ENCODE data around the gene FIGLA. TPM values are rescaled to one million over a fixed set of nuclear protein-coding genes. Genes with fewer than 3 reads are reported as not detected.
"Not testable (repeated sequence)": the region's sequence is repeated elsewhere in the genome, so short reads cannot be mapped to it uniquely, and the experiment has no call there.

Gene FIGLA
- total RNA-seq, 1 donor, result not detected

DNA sequence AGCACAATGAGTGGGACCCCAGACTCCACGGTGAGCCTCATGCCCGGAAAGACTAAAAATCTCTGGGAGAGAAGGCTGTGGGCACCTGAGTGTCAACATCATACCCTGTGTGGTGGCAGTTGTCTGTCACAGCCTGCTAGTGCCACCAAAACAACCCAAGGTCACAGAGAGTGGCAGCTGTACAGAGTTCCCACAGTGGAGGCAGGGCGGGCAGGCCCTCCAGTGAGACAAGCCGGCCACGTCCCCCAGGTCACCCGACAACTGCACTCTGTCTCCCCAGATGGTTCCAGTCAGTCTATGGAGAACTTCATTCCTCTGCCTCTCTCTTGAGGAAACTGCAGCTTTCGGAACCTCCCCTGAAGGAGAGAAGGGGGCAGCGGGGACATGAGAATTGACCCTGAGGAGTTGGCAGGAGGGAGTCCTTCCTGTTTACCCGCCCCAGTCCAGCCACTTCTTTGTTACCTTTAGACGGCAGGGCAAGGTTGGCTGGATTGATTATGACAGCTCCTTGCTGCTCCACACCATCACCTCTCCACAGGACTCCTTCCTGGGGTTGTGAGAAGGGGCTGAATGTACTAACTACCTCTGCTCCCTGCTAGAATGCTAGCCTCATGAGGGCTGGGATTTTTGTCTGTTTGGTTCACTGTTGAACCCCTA, 11.3 kb upstream of the FIGLA start:
- no peak overlapping the region for H2AFZ ChIP-seq (ENCODE audit: low read length)
- no peaks in the 10 kb centered on the region for H3K79me2 ChIP-seq (ENCODE audit: insufficient read depth, low read length)
- no peak overlapping the region for H3K27ac ChIP-seq (ENCODE audit: low read depth, low read length)
- TF ChIP-seq, protein P1, sequence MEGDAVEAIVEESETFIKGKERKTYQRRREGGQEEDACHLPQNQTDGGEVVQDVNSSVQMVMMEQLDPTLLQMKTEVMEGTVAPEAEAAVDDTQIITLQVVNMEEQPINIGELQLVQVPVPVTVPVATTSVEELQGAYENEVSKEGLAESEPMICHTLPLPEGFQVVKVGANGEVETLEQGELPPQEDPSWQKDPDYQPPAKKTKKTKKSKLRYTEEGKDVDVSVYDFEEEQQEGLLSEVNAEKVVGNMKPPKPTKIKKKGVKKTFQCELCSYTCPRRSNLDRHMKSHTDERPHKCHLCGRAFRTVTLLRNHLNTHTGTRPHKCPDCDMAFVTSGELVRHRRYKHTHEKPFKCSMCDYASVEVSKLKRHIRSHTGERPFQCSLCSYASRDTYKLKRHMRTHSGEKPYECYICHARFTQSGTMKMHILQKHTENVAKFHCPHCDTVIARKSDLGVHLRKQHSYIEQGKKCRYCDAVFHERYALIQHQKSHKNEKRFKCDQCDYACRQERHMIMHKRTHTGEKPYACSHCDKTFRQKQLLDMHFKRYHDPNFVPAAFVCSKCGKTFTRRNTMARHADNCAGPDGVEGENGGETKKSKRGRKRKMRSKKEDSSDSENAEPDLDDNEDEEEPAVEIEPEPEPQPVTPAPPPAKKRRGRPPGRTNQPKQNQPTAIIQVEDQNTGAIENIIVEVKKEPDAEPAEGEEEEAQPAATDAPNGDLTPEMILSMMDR (IDR thresholded peaks at IDR 0.05; ENCODE audit: extremely low read depth, low read depth, low read length), result no peak
- peaks cover 3% of the 10 kb centered on the region for H3K27me3 ChIP-seq (ENCODE audit: insufficient read depth, low read length)
- H3K36me3 ChIP-seq (ENCODE audit: insufficient read depth, low read length), result no peaks in the 10 kb centered on the region
- no peaks in the 10 kb centered on the region for H3K4me1 ChIP-seq (ENCODE audit: insufficient read depth, low read length)
- H3K4me3 ChIP-seq (ENCODE audit: insufficient read depth, low read length), result no peak overlapping the region
- H3K9me3 ChIP-seq (ENCODE audit: low read depth, low read length), result no peaks in the 10 kb centered on the region
- DNase-seq (ENCODE audit: insufficient read length, low spot score, missing footprints), result no peak
- H4K20me1 ChIP-seq (ENCODE audit: insufficient read depth, low read length), result no peaks in the 10 kb centered on the region
- H3K4me2 ChIP-seq (ENCODE audit: insufficient read depth, low read length), result no peak overlapping the region

- H3K36me3 ChIP-seq (ENCODE audit: insufficient read depth, low read length), result no peaks in the 10 kb centered on the region
These were observed 9.3 kb upstream of the FIGLA start for GRCh38 chr2:70799706-70800105.

DNA sequence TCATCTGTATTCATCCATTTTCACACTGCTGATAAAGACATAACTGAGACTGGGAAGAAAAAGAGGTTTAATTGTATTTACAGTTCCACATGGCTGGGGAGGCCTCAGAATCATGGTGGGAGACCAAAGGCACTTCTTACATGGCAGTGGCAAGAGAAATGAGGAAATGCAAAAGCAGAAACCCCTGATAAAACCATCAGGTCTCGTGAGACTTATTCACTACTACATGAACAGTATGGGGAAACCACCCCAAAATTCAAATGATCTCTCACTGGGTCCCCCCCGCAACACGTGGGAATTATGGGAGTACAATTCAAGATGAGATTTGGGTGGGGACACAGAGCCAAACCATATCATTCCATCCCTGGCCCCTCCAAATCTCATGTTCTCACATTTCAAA, 7.6 kb upstream of the FIGLA start:
- not testable (repeated sequence) for H3K36me3 ChIP-seq (ENCODE audit: insufficient read depth, low read length); H3K79me2 ChIP-seq (ENCODE audit: insufficient read depth, low read length); H3K4me3 ChIP-seq (ENCODE audit: insufficient read depth, low read length); H3K27ac ChIP-seq (ENCODE audit: low read depth, low read length); H2AFZ ChIP-seq (ENCODE audit: low read length); H3K4me1 ChIP-seq (ENCODE audit: insufficient read depth, low read length); H3K9me3 ChIP-seq (ENCODE audit: low read depth, low read length); H4K20me1 ChIP-seq (ENCODE audit: insufficient read depth, low read length); DNase-seq (ENCODE audit: insufficient read length, low spot score, missing footprints); H3K4me2 ChIP-seq (ENCODE audit: insufficient read depth, low read length)
- peaks cover 19% of the 10 kb centered on the region for H3K27me3 ChIP-seq (ENCODE audit: insufficient read depth, low read length)

More at GRCh38 chr2:70799706-70800105, 9.3 kb upstream of the FIGLA start:
- H3K27me3 ChIP-seq (ENCODE audit: insufficient read depth, low read length), result peaks cover 8% of the 10 kb centered on the region
- TF ChIP-seq, protein P1 (IDR thresholded peaks at IDR 0.05; ENCODE audit: extremely low read depth, low read depth, low read length), result no peak
- no peak overlapping the region for H2AFZ ChIP-seq (ENCODE audit: low read length)
- no peak overlapping the region for H3K4me2 ChIP-seq (ENCODE audit: insufficient read depth, low read length)
- no peak for DNase-seq (ENCODE audit: insufficient read length, low spot score, missing footprints)
- H3K4me3 ChIP-seq (ENCODE audit: insufficient read depth, low read length), result no peak overlapping the region
- H4K20me1 ChIP-seq (ENCODE audit: insufficient read depth, low read length), result no peaks in the 10 kb centered on the region
- H3K9me3 ChIP-seq (ENCODE audit: low read depth, low read length), result no peaks in the 10 kb centered on the region
- no peaks in the 10 kb centered on the region for H3K4me1 ChIP-seq (ENCODE audit: insufficient read depth, low read length)
- no peaks in the 10 kb centered on the region for H3K79me2 ChIP-seq (ENCODE audit: insufficient read depth, low read length)
- no peak overlapping the region for H3K27ac ChIP-seq (ENCODE audit: low read depth, low read length)

GRCh38 chr2:70797506-70797905, 7.1 kb upstream of the FIGLA start:
- H3K27ac ChIP-seq (ENCODE audit: low read depth, low read length), result no peak overlapping the region
- no peak overlapping the region for H3K4me2 ChIP-seq (ENCODE audit: insufficient read depth, low read length)
- no peaks in the 10 kb centered on the region for H3K9me3 ChIP-seq (ENCODE audit: low read depth, low read length)
- H4K20me1 ChIP-seq (ENCODE audit: insufficient read depth, low read length), result no peaks in the 10 kb centered on the region
- no peaks in the 10 kb centered on the region for H3K36me3 ChIP-seq (ENCODE audit: insufficient read depth, low read length)
- no peak overlapping the region for H2AFZ ChIP-seq (ENCODE audit: low read length)
- no peaks in the 10 kb centered on the region for H3K79me2 ChIP-seq (ENCODE audit: insufficient read depth, low read length)
- TF ChIP-seq, protein P1 (IDR thresholded peaks at IDR 0.05; ENCODE audit: extremely low read depth, low read depth, low read length), result no peak
- peaks cover 24% of the 10 kb centered on the region for H3K27me3 ChIP-seq (ENCODE audit: insufficient read depth, low read length)
- no peak for DNase-seq (ENCODE audit: insufficient read length, low spot score, missing footprints)
- no peak overlapping the region for H3K4me3 ChIP-seq (ENCODE audit: insufficient read depth, low read length)
- H3K4me1 ChIP-seq (ENCODE audit: insufficient read depth, low read length), result no peaks in the 10 kb centered on the region

All from osteoblast (primary cell).